ENCODE data around the gene CLSTN2. TPM values are rescaled to one million over a fixed set of nuclear protein-coding genes. Genes with fewer than 3 reads are reported as not detected.

The CLSTN2 gene
- total and polyA plus RNA-seq, 2 of the 8 experiments (the other 6 are each of a cell fraction or from before 2014, with no cell fraction given), result 0.39 to 0.52 TPM

GRCh38 chr3:140164156-140164555 lies 229.2 kb downstream of the CLSTN2 start:
- Histone ChIP-seq H3K23ac (ENCODE audit: insufficient read length) (no peak overlapping the region), H3K4me2 (ENCODE audit: insufficient read depth in 1 of 2, low read depth in 2 of 2, low read length in 2 of 2) (no peak overlapping the region), H3K18ac (ENCODE audit: extremely low read depth, low read length) (no peak overlapping the region), H2BK12ac (ENCODE audit: low read depth, low read length) (no peak overlapping the region), H4K91ac (replicated peaks; ENCODE audit: insufficient read length, low read length) (no peak overlapping the region), H2BK15ac (ENCODE audit: low read length) (no peak overlapping the region), H2BK120ac (replicated peaks; ENCODE audit: low read depth, low read length) (no peak overlapping the region), H4K8ac (ENCODE audit: extremely low read depth, insufficient read depth, low read length) (no peak overlapping the region), H3K23me2 (ENCODE audit: low read depth, low read length) (peaks cover 1% of the 10 kb centered on the region; the same call in 1 of the 2 replicates), H3K79me2 (ENCODE audit: control insufficient read depth in 1 of 2, insufficient read depth in 2 of 2, low read length in 2 of 2) (no peaks in the 10 kb centered on the region), H3K4ac (replicated peaks; ENCODE audit: insufficient read length, low read depth, low read length) (no peak overlapping the region), H3K27ac (ENCODE audit: low read depth, low read length) (no peak overlapping the region), H2BK5ac (ENCODE audit: low read depth, low read length) (no peak overlapping the region), H3K9me3 (ENCODE audit: insufficient read depth in 2 of 2, low read depth in 1 of 2, low read length in 1 of 2) (no peaks in the 10 kb centered on the region), H3K14ac (ENCODE audit: insufficient read length) (no peak overlapping the region), H4K5ac (ENCODE audit: insufficient read length, low read depth, low read length) (no peak overlapping the region), H3K27me3 (replicated peaks in 1 of 4; ENCODE audit: control insufficient read depth in 3 of 4, extremely low read depth in 1 of 4, insufficient read depth in 3 of 4, low read length in 3 of 4) (no peaks in the 10 kb centered on the region; a peak in 1 of 7 replicates), H3K4me3 (ENCODE audit: extremely low read depth in 1 of 4, insufficient read depth in 2 of 4, low read depth in 3 of 4, low read length in 4 of 4) (no peak overlapping the region), H2AK5ac (ENCODE audit: low read depth, low read length) (no peak overlapping the region), H4K20me1 (replicated peaks in 1 of 2; ENCODE audit: control insufficient read depth in 1 of 2, insufficient read depth in 2 of 2, low read length in 2 of 2) (no peaks in the 10 kb centered on the region), H3K4me1 (replicated peaks in 1 of 4; ENCODE audit: control insufficient read depth in 3 of 4, insufficient read depth in 4 of 4, low read length in 3 of 4) (no peaks in the 10 kb centered on the region), H3K79me1 (ENCODE audit: low read depth, low read length) (no peaks in the 10 kb centered on the region), H3K36me3 (ENCODE audit: control insufficient read depth in 2 of 4, insufficient read depth in 4 of 4, low read length in 3 of 4) (no peaks in the 10 kb centered on the region), H3K9ac (replicated peaks in 1 of 4; ENCODE audit: extremely low read depth in 1 of 4, low read depth in 3 of 4, low read length in 3 of 4) (no peak overlapping the region), H3K56ac (replicated peaks; ENCODE audit: insufficient read length, low read depth, low read length) (no peak overlapping the region), H2AFZ (ENCODE audit: low read length) (no peak overlapping the region), H2BK20ac (ENCODE audit: low read length) (no peak overlapping the region)
- POLR2A ChIA-PET (ENCODE audit: partially characterized antibody), result no interaction called here
- no peak for FAIRE-seq
- DNase-seq (ENCODE audit: low read depth in 1 of 2, low spot score in 2 of 2), result no peak
- CTCF ChIA-PET (ENCODE audit: partially characterized antibody), result interaction anchor here (1.9 to 2.1 kb wide), 2 partner anchors 11 to 14 kb away, joined by 5 to 11 read pairs; no protein-coding TSS in a partner anchor
- 70% methylated on average over 2 of the region's 2 CpGs; no CpG with 5 or more reads in 1 of the 2 experiments for WGBS, 2 experiments (ENCODE audit: extremely low coverage in 1 of 2, insufficient coverage in 1 of 2, insufficient read length in 1 of 2, insufficient replicate concordance in 2 of 2, low coverage in 1 of 2, low lambda C conversion rate in 2 of 2, missing lambda C conversion rate in 1 of 2)
- no peak for TF ChIP-seq SIX5 (IDR thresholded peaks at IDR 0.05; ENCODE audit: low read depth, low read length)
- no peak for TF ChIP-seq HDAC2 (IDR thresholded peaks at IDR 0.05; ENCODE audit: borderline replicate concordance in 1 of 2, low read depth in 2 of 2, low read length in 2 of 2)

Data from H1 (cell line).